ENCODE data around the gene ZNF30.
"Not testable (repeated sequence)": the region's sequence is repeated elsewhere in the genome, so short reads cannot be mapped to it uniquely, and the experiment has no call there.

The ZNF30 gene

GRCh38 chr19:34990578-34991192, 64.0 kb downstream of the ZNF30 start:
- no peak for TF ChIP-seq CTCF (IDR thresholded peaks at IDR 0.05; ENCODE audit: low read depth, low read length)
- no peak for DNase-seq (ENCODE audit: extremely low read depth, low read depth)

- TF ChIP-seq CTCF (IDR thresholded peaks at IDR 0.05; ENCODE audit: low read depth, low read length): no peak
Observed at GRCh38 chr19:34991542-34992333, 65.0 kb downstream of the ZNF30 start.

GRCh38 chr19:34992582-34992981, 65.9 kb downstream of the ZNF30 start:
- DNase-seq (ENCODE audit: extremely low read depth, low read depth): not testable (repeated sequence)

More at GRCh38 chr19:34991542-34992333, 65.0 kb downstream of the ZNF30 start:
- DNase-seq (ENCODE audit: extremely low read depth, low read depth): no peak

GRCh38 chr19:34994286-34994642, 67.6 kb downstream of the ZNF30 start:
- DNase-seq (ENCODE audit: extremely low read depth, low read depth): no peak
- TF ChIP-seq CTCF (IDR thresholded peaks at IDR 0.05; ENCODE audit: low read depth, low read length): no peak

All from AG09319 (cell line).